Measurements from ENCODE around the gene TMEM163. TPM values are rescaled to one million over a fixed set of nuclear protein-coding genes. Genes with fewer than 3 reads are reported as not detected.
A peak's percentile ranks its signal among the peaks of the same experiment; 100 is the strongest.

The TMEM163 gene
- total RNA-seq, 2 experiments from 2014 or later, result 0.51 TPM; not detected in 1

DNA sequence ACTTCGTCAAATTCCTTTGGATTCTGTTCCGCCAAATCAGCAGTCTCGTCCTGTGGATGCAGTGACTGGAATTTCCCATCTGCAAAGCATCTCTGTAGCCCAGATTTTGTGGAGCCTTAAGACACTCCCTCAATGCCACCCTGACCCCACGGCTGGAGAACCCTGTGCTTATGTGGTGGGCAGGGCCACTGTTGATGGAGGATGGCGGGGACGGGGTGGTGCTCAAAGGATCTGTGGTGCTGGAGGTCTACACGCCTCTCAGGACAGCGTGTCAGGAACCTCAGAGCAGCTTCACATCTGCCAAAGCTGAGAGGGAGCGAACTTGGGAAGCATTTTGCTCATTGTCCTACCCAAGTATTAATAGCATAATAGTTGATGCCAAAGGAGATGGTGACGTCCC is 264.8 kb downstream of the TMEM163 start:
- Histone ChIP-seq H4K20me1 (ENCODE audit: insufficient read depth, low read length) (no peaks in the 10 kb centered on the region), H2AFZ (ENCODE audit: low read length) (no peak overlapping the region), H3K4me2 (ENCODE audit: low read length) (no peak overlapping the region), H3K4me1 (ENCODE audit: insufficient read depth, low read length, poor library complexity, severe bottlenecking) (no peaks in the 10 kb centered on the region), H3K36me3 (ENCODE audit: insufficient read depth, low read length) (peaks cover 5% of the 10 kb centered on the region; the same call in 1 of the 2 replicates), H3K9me2 (ENCODE audit: insufficient read depth, low read length) (no peaks in the 10 kb centered on the region), H3K27ac (ENCODE audit: low read depth, low read length, poor library complexity, severe bottlenecking) (no peak overlapping the region), H3K4me3 (ENCODE audit: low read depth, low read length, poor library complexity, severe bottlenecking) (no peak overlapping the region), H3K9me3 (ENCODE audit: low read length) (no peaks in the 10 kb centered on the region), H3K79me2 (ENCODE audit: insufficient read depth, low read depth, low read length) (no peaks in the 10 kb centered on the region)
- intact Hi-C loops (cut with micrococcal nuclease; ENCODE audit: unreplicated experiment), result no loop called here
- no TSS peak for BruUV-seq (replicated peaks)
- ChIA-PET POLR2A (no interaction called here), CTCF (ENCODE audit: unreplicated experiment) (interaction anchor here (0.6 to 1.7 kb wide), 2 partner anchors 33 to 1822 kb away, joined by 3 read pairs; no protein-coding TSS in a partner anchor)
- DNase-seq (ENCODE audit: low spot score), result no peak
- TF ChIP-seq, protein P1, sequence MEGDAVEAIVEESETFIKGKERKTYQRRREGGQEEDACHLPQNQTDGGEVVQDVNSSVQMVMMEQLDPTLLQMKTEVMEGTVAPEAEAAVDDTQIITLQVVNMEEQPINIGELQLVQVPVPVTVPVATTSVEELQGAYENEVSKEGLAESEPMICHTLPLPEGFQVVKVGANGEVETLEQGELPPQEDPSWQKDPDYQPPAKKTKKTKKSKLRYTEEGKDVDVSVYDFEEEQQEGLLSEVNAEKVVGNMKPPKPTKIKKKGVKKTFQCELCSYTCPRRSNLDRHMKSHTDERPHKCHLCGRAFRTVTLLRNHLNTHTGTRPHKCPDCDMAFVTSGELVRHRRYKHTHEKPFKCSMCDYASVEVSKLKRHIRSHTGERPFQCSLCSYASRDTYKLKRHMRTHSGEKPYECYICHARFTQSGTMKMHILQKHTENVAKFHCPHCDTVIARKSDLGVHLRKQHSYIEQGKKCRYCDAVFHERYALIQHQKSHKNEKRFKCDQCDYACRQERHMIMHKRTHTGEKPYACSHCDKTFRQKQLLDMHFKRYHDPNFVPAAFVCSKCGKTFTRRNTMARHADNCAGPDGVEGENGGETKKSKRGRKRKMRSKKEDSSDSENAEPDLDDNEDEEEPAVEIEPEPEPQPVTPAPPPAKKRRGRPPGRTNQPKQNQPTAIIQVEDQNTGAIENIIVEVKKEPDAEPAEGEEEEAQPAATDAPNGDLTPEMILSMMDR (conservative IDR thresholded peaks at IDR 0.05; ENCODE audit: low read length), result no peak
- no peak for TF ChIP-seq EZH2phosphoT487 (IDR thresholded peaks at IDR 0.05; ENCODE audit: borderline replicate concordance, low read depth, low read length)

DNA sequence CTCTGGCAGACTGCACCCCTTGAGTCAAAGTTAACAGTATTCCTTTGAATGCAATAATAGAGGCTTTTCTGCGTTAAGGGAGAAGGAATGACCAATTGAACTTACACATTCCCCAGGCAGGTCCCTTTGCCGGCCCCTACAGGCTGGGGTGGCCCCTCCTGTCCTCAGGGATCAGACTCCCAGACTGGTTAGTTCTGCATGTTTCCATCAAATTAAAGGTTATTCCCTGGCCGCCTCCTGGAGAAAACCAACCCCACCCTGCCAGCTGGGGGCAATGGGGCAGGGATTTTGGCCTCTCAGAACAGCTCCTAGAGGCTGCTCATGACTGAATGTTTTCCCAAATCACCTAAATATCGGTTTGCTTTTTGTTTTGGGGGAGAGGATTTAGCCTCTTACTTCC is 265.3 kb downstream of the TMEM163 start:
- Histone ChIP-seq H3K4me2 (ENCODE audit: low read length) (no peak overlapping the region), H2AFZ (ENCODE audit: low read length) (no peak overlapping the region), H3K27ac (ENCODE audit: low read depth, low read length, poor library complexity, severe bottlenecking) (no peak overlapping the region), H3K36me3 (ENCODE audit: insufficient read depth, low read length) (peaks cover 5% of the 10 kb centered on the region; the same call in 1 of the 2 replicates), H3K9me3 (ENCODE audit: low read length) (no peaks in the 10 kb centered on the region), H3K4me1 (ENCODE audit: insufficient read depth, low read length, poor library complexity, severe bottlenecking) (no peaks in the 10 kb centered on the region), H3K79me2 (ENCODE audit: insufficient read depth, low read depth, low read length) (no peaks in the 10 kb centered on the region), H3K9me2 (ENCODE audit: insufficient read depth, low read length) (no peaks in the 10 kb centered on the region), H4K20me1 (ENCODE audit: insufficient read depth, low read length) (no peaks in the 10 kb centered on the region), H3K4me3 (ENCODE audit: low read depth, low read length, poor library complexity, severe bottlenecking) (no peak overlapping the region)
- no peak for DNase-seq (ENCODE audit: low spot score)
- POLR2A ChIA-PET, result no interaction called here
- TF ChIP-seq, protein P1 (conservative IDR thresholded peaks at IDR 0.05; ENCODE audit: low read length), result no peak
- TF ChIP-seq EZH2phosphoT487 (IDR thresholded peaks at IDR 0.05; ENCODE audit: borderline replicate concordance, low read depth, low read length), result no peak
- CTCF ChIA-PET (ENCODE audit: unreplicated experiment), result no interaction called here
- intact Hi-C loops (cut with micrococcal nuclease; ENCODE audit: unreplicated experiment), result no loop called here
- BruUV-seq (replicated peaks), result no TSS peak

DNA sequence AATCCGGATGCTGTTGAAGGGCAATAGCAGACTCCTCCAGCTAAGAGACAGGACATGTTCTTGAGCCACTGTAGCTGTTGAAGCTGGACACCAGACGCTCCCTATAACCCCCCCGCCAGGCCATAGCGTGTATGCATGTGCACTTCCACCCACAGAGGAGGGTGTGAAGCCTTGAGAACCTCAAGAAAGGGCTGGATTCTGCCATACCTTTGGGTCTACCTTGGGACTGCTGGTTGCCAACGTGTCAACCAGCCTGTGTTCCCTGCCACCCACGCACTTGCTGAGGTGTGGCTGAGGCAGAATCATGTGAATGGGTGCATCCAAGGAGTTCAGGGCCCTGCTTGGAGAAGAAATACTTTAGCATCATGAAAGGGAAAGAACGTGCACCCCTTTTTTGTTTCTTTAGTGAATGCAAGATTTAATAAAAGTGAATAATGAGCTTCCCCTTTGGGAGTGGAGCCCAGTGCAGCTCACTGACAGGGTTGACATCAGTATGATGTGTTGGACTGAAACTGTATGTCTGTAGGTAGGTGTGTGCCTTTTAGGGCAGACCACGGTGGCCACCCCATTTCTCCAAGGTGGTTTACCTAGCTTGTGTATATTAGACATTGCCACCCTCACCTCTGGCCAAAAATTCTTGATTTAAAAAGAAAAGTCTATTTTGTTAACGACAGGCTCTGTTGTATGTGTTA is 266.6 kb downstream of the TMEM163 start:
- no peak overlapping the region for H3K27ac ChIP-seq (ENCODE audit: low read depth, low read length, poor library complexity, severe bottlenecking)
- TSS peak; percentile 24 for BruUV-seq (replicated peaks)
- POLR2A ChIA-PET, result interaction anchor here (1.1 to 1.3 kb wide), 2 partner anchors 8 to 9 kb away, joined by 3 to 5 read pairs; no protein-coding TSS in a partner anchor

More for the DNA sequence above, 266.6 kb downstream of the TMEM163 start:
- Histone ChIP-seq H3K4me3 (ENCODE audit: low read depth, low read length, poor library complexity, severe bottlenecking) (no peak overlapping the region), H3K9me3 (ENCODE audit: low read length) (no peaks in the 10 kb centered on the region), H3K4me1 (ENCODE audit: insufficient read depth, low read length, poor library complexity, severe bottlenecking) (no peaks in the 10 kb centered on the region), H3K36me3 (ENCODE audit: insufficient read depth, low read length) (peaks cover 9% of the 10 kb centered on the region; the same call in 1 of the 2 replicates), H4K20me1 (ENCODE audit: insufficient read depth, low read length) (no peaks in the 10 kb centered on the region), H3K4me2 (ENCODE audit: low read length) (no peak overlapping the region), H3K9me2 (ENCODE audit: insufficient read depth, low read length) (no peaks in the 10 kb centered on the region), H2AFZ (ENCODE audit: low read length) (no peak overlapping the region), H3K79me2 (ENCODE audit: insufficient read depth, low read depth, low read length) (no peaks in the 10 kb centered on the region)
- CTCF ChIA-PET (ENCODE audit: unreplicated experiment), result interaction anchor here (0.6 to 1.7 kb wide), 3 partner anchors 9 to 40 kb away, joined by 3 to 7 read pairs (median 5); no protein-coding TSS in a partner anchor
- TF ChIP-seq EZH2phosphoT487 (IDR thresholded peaks at IDR 0.05; ENCODE audit: borderline replicate concordance, low read depth, low read length), result no peak
- TF ChIP-seq, protein P1 (conservative IDR thresholded peaks at IDR 0.05; ENCODE audit: low read length), result no peak
- DNase-seq (ENCODE audit: low spot score), result no peak
- intact Hi-C loops (cut with micrococcal nuclease; ENCODE audit: unreplicated experiment), result no loop called here

Measured in OCI-LY7 (cell line).